Measurements from ENCODE around the gene KIRREL1.

KIRREL1 gene

GRCh38 chr1:158089925-158090637, 96.6 kb downstream of the KIRREL1 start:
- Histone ChIP-seq H3K9me3 (ENCODE audit: severe bottlenecking) (no peaks in the 10 kb centered on the region), H3K4me3 (ENCODE audit: low read depth, low read length) (no peak overlapping the region), H3K36me3 (peaks cover 94% of the 10 kb centered on the region), H3K27ac (no peak overlapping the region), H3K27me3 (ENCODE audit: insufficient read depth, low read depth, severe bottlenecking) (no peaks in the 10 kb centered on the region)
- no peak for TF ChIP-seq CTCF (IDR thresholded peaks at IDR 0.05; ENCODE audit: low read depth, low read length)
- no peak for DNase-seq

DNA sequence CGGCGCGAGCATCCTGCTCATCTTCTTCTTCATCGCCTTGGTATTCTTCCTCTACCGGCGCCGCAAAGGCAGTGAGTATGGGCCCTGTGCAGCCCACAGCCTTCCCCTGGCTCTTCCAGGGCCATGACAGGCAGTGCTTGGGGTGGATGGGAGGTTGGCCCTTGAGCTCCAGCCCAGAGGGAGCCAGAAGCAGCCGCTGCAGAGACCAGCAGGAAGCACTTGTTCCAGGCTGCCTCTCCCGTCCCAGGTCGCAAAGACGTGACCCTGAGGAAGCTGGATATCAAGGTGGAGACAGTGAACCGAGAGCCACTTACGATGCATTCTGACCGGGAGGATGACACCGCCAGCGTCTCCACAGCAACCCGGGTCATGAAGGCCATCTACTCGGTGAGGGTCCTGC, 99.9 kb downstream of the KIRREL1 start:
- no peak for TF ChIP-seq CTCF (IDR thresholded peaks at IDR 0.05; ENCODE audit: low read depth, low read length)
- Histone ChIP-seq H3K27me3 (ENCODE audit: insufficient read depth, low read depth, severe bottlenecking) (no peaks in the 10 kb centered on the region), H3K4me3 (ENCODE audit: low read depth, low read length) (no peak overlapping the region), H3K9me3 (ENCODE audit: severe bottlenecking) (no peaks in the 10 kb centered on the region), H3K27ac (no peak overlapping the region), H3K36me3 (peaks cover 73% of the 10 kb centered on the region)
- no peak for DNase-seq

- TF ChIP-seq CTCF (IDR thresholded peaks at IDR 0.05; ENCODE audit: low read depth, low read length): no peak
- no peak for DNase-seq
- Histone ChIP-seq H3K27ac (no peak overlapping the region), H3K4me3 (ENCODE audit: low read depth, low read length) (no peak overlapping the region), H3K36me3 (peaks cover 63% of the 10 kb centered on the region), H3K9me3 (ENCODE audit: severe bottlenecking) (no peaks in the 10 kb centered on the region), H3K27me3 (ENCODE audit: insufficient read depth, low read depth, severe bottlenecking) (no peaks in the 10 kb centered on the region)
Measured at GRCh38 chr1:158094571-158094970, 101.1 kb downstream of the KIRREL1 start.

GRCh38 chr1:158095737-158096335, 102.4 kb downstream of the KIRREL1 start:
- TF ChIP-seq CTCF (IDR thresholded peaks at IDR 0.05; ENCODE audit: low read depth, low read length): peak; percentile 99
- Histone ChIP-seq H3K27me3 (ENCODE audit: insufficient read depth, low read depth, severe bottlenecking) (no peaks in the 10 kb centered on the region), H3K4me3 (ENCODE audit: low read depth, low read length) (no peak overlapping the region), H3K9me3 (ENCODE audit: severe bottlenecking) (no peaks in the 10 kb centered on the region), H3K36me3 (peaks cover 50% of the 10 kb centered on the region), H3K27ac (no peak overlapping the region; the same call in 1 of the 2 replicates)
- peak; percentile 69 for DNase-seq

DNA sequence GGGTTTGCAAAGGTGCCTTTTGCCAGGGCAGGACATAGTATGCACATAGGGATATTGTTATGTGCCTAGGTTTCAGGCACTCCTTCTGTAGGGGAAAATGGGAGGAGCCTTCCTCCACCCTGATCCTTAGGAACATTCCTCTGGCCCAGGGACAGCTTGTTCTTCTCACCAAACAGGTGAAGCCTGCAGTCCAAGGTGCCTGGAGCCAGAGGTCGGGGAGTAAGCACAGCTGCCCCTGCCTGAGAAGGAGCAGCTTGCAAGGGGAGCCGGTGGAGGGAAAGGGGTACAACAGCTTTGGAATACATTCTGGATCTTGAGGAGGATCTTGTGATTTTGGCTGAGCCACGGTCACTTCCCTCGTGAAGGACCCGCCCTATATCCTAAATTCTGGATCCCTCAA, 104.8 kb downstream of the KIRREL1 start:
- no peak for DNase-seq
- H3K4me3 ChIP-seq (ENCODE audit: low read depth, low read length): no peak overlapping the region
- H3K27ac ChIP-seq: no peak overlapping the region
- TF ChIP-seq CTCF (IDR thresholded peaks at IDR 0.05; ENCODE audit: low read depth, low read length): no peak
- no peaks in the 10 kb centered on the region for H3K27me3 ChIP-seq (ENCODE audit: insufficient read depth, low read depth, severe bottlenecking)
- H3K36me3 ChIP-seq: peaks cover 28% of the 10 kb centered on the region
- H3K9me3 ChIP-seq (ENCODE audit: severe bottlenecking): no peaks in the 10 kb centered on the region

Measured in WERI-Rb-1 (cell line).